SJSA1 (cell line): ENCODE data around the gene TFAP2E. TPM values are rescaled to one million over a fixed set of nuclear protein-coding genes. Genes with fewer than 3 reads are reported as not detected.

Experiments
- DNase-seq, 2 experiments: peaks; one replicate each; pipeline ENCODE4 v3.0.0-alpha.2; 2015 to 2020; ENCODE audit warnings: low spot score in 2 of 2, low read depth in 1 of 2
- H3K27ac ChIP-seq: fragments of 250-450 bp; sonication (Bioruptor Pico); 2 replicates; pipeline ENCODE4 v1.5.1; 2020; ENCODE audit warnings: mild to moderate bottlenecking, moderate library complexity
- H3K27me3 ChIP-seq: fragments of 250-450 bp; sonication (Bioruptor Pico); replicated peaks from 2 replicates; pipeline ENCODE4 v1.5.1; 2020; ENCODE audit warnings: mild to moderate bottlenecking, moderate library complexity
- H3K36me3 ChIP-seq: fragments of 250-450 bp; sonication (Bioruptor Pico); 2 replicates; pipeline ENCODE4 v1.5.1; 2020; ENCODE audit warnings: mild to moderate bottlenecking
- H3K4me1 ChIP-seq: fragments of 250-450 bp; sonication (Bioruptor Pico); replicated peaks from 2 replicates; pipeline ENCODE4 v1.6.1; 2021; ENCODE audit warnings: mild to moderate bottlenecking
- H3K4me3 ChIP-seq: fragments of 250-450 bp; sonication (Bioruptor Pico); 2 replicates; pipeline ENCODE4 v1.5.1; 2020; ENCODE audit warnings: mild to moderate bottlenecking
- H3K9me3 ChIP-seq: fragments of 250-450 bp; sonication (Bioruptor Pico); replicated peaks from 2 replicates; pipeline ENCODE4 v1.5.1; 2020; ENCODE audit warnings: mild to moderate bottlenecking
- total RNA-seq: library from RNA; depleted of rRNA; stranded (reverse); fragments of >200 nt; shearing (Covaris generic); gene quantifications from 2 replicates; pipeline ENCODE4 v1.2.3, GENCODE V29; 2014

Gene TFAP2E
- total RNA-seq, 1 experiment from 2014 or later = not detected

DNA sequence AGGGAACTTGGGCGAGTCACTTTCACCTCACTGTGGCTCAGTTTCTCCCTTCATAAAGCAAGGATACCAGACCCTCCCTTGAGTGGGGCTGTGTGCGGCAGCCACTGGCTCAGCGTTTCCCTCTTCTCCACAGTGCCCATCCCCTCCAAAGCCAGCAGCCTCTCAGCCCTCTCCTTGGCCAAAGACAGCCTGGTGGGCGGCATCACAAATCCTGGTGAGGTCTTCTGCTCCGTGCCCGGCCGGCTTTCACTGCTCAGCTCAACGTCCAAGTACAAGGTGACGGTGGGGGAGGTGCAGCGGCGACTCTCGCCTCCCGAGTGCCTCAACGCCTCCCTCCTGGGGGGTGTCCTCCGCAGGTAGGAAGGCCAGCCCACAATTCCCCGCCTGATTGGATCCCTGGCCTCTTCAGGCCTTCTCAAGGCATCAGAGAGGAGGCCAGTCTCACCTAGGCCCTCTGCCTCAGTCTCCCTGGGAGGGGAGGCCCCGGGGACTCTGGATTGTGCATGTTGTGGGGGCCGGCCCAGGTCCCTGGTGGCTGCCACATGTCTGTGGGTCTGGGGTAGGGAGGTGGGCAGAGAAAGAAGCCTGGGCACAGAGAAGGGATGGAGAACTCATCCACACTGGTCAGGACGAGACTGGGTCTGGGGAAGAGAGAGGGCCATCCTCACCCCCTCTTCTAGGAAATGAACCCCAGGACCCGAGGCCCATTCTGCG lies 15.2 kb downstream of the TFAP2E start:
- no peaks in the 10 kb centered on the region for H3K27me3 ChIP-seq
- no peaks in the 10 kb centered on the region for H3K9me3 ChIP-seq
- H3K36me3 ChIP-seq = no peaks in the 10 kb centered on the region
- DNase-seq = no peak
- no peak overlapping the region for H3K4me3 ChIP-seq
- H3K27ac ChIP-seq = no peak overlapping the region
- no peaks in the 10 kb centered on the region for H3K4me1 ChIP-seq

DNA sequence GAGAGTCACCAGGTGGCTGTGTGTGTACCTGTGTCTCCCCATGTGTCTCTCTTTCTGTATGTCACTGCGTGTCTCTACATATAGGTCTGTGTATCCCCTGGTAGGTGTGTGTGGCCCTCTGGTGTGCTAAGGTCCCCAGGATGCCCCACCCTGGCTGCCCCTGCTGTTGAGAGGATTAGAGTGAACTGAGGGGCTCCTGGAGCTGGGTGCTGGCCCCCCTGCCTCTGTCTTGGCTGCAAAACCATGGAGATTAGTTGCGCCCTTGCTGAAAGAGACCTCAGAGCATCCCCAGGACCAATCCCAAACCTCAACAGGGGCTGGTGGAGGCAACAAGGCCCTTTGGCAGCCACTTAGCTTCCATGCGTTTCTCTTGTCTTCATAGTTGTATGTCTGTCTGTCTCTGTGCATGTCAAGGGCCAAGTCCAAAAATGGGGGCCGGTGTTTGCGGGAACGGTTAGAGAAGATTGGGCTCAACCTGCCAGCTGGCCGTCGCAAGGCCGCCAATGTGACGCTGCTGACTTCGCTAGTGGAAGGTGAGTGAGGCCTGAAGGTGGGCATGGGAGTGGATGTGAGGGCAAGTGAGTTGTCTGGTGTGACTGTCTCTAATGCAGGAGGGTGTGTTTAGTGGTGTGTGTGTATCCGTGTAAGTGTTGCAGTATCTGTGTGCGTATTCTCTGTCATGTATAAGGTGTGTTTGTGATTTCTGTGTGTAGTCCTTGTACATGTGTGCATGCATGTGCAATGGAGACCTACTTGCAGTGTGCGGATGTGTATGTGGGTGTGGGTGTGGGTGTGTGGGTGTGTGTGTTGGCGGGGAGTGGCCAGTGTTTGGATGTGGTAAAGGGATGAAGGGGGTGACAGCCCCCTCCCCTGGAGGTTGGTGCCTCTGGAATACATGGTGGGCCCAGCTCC lies 16.7 kb downstream of the TFAP2E start:
- no peaks in the 10 kb centered on the region for H3K9me3 ChIP-seq
- H3K27ac ChIP-seq = no peak overlapping the region
- H3K27me3 ChIP-seq = no peaks in the 10 kb centered on the region

DNA sequence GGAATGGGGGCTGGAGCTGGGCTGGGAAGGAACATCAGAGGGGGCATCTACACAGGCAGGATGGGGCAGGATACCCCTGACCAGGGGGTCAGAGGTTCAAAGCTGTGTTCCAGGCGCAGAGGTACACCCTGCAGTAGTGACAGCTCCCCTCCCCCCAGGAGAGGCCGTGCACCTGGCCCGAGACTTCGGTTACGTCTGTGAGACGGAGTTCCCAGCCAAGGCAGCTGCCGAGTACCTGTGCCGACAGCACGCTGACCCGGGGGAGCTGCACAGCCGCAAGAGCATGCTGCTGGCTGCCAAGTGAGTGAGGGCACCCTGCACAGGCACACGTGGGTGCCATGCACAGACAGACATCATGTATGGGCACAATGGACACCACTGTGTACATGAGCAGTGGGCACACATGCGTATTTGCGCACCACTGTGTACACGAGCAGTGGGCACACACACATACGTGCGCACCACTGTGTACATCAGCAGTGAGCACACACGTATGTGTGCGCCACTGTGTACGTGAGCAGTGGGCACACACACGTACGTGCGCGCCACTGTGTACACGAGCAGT lies 17.4 kb downstream of the TFAP2E start:
- no peak overlapping the region for H3K27ac ChIP-seq
- H3K36me3 ChIP-seq = no peaks in the 10 kb centered on the region
- no peak overlapping the region for H3K4me3 ChIP-seq
- H3K27me3 ChIP-seq = no peaks in the 10 kb centered on the region
- no peaks in the 10 kb centered on the region for H3K4me1 ChIP-seq
- DNase-seq = no peak
- H3K9me3 ChIP-seq = no peaks in the 10 kb centered on the region

More for the DNA sequence above, 16.7 kb downstream of the TFAP2E start:
- Histone ChIP-seq H3K36me3 (no peaks in the 10 kb centered on the region), H3K4me1 (no peaks in the 10 kb centered on the region), H3K4me3 (no peak overlapping the region)
- no peak for DNase-seq

DNA sequence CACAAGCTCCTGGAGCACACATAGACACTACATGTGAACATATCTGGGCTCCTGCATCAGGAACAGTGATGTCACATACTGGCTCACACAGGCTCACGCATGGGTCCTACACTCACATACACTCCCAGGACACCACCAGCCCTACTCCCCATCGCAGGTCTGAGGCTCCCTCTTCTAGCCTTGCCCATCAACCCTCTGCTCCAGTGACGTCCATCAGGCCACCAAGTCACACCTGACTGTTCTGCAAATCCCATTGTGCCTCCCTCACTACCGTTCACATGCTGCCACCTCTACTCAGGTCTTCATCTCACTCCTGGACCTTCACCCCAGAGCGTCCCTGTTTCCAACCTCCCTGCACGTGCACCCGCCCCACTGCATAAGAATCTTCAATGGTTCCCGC lies 18.1 kb downstream of the TFAP2E start:
- no peak for DNase-seq
- Histone ChIP-seq H3K4me1 (no peaks in the 10 kb centered on the region), H3K4me3 (no peak overlapping the region), H3K36me3 (peaks cover 5% of the 10 kb centered on the region; the same call in 1 of the 2 replicates), H3K9me3 (no peaks in the 10 kb centered on the region), H3K27ac (no peak overlapping the region), H3K27me3 (no peaks in the 10 kb centered on the region)

DNA sequence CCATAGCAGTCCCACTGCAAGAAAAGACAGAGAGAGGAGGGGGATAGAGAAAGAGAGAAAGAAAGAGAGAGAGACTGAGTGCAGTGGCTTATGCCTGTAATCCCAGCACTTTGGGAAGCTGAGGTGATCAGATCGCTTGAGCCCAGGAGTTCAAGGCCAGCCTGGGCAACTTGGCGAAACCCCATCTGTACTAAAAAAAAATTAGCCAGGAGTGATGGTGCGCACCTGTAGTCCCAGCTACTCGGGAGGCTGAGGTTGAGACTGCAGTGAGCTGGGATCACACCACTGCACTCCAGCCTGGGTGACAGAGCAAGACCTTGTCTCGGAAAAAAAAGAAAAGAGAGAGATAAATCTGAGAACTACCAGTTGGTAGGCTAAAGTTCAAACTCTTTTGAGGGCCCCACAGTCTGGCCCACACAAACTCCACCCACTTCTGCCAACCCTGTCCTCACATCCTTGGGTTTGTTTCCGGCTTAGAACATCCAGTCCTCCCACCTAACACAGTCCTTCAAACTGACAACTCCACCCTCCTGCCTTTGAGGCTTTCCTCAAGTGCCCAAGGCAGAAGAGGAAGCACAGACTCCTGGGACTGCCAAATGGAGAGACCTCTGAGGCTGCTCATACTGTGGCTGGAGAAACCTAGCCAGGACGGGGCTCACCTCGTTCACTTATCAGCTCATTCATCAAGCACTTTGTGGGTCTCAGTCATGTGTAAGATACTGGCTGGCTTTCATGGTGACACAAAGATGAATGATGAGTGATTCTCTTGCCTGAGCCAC lies 20.1 kb downstream of the TFAP2E start:
- Histone ChIP-seq H3K27me3 (no peaks in the 10 kb centered on the region), H3K4me1 (no peaks in the 10 kb centered on the region), H3K4me3 (no peak overlapping the region), H3K36me3 (peaks cover 18% of the 10 kb centered on the region), H3K27ac (no peak overlapping the region), H3K9me3 (no peaks in the 10 kb centered on the region)
- DNase-seq = no peak

DNA sequence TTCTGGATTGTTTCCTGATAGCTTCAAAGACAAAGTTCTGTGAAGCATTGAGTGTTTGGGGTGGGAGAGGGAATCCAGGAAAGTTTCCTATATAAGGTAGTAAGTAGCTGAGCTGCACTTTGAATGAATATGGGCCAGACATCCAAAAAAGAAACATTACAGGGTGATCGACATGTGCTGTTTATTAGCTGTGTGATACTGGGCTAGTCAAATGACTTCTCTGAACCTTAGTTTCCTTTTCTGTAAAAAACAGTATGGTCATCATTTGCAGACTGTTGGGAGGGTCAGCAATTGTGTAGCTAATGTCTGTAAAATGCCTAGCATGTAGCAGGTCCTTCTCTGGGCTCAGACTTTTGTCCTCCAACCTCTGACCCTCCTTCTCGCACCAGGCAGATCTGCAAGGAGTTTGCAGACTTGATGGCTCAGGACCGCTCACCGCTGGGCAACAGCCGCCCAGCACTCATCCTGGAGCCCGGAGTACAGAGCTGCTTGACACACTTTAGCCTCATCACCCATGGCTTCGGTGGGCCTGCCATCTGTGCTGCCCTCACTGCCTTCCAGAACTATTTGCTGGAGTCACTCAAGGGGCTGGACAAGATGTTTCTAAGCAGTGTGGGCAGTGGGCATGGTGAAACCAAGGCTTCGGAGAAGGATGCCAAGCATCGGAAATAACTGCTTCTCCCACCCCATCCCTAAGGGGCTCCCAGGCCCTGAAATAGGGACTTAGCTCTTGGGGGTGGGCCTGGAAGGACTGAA lies 21.1 kb downstream of the TFAP2E start:
- Histone ChIP-seq H3K9me3 (no peaks in the 10 kb centered on the region), H3K36me3 (peaks cover 25% of the 10 kb centered on the region), H3K27ac (no peak overlapping the region), H3K27me3 (no peaks in the 10 kb centered on the region), H3K4me1 (no peaks in the 10 kb centered on the region), H3K4me3 (no peak overlapping the region)
- DNase-seq = no peak

DNA sequence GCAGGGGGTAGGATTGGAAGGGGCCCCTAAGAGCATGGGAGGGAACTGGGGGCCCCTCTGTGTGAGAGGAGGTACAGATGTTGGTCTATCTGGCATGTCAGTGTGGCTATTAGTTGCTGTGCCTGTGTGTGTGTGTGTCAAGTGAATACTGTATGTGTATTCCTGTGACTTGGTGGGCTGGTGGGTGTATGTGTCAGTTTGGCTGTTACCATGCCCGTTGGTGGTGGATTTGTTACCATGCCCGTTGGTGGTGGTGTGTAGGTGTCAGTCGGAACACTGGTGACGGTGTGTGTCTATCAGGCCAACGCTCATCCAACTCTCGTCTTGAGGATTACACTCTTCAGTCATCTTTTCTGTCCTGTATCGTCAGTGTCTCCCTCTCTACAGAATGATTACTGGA lies 22.6 kb downstream of the TFAP2E start:
- Histone ChIP-seq H3K27ac (no peak overlapping the region), H3K36me3 (peaks cover 40% of the 10 kb centered on the region), H3K4me3 (no peak overlapping the region), H3K9me3 (no peaks in the 10 kb centered on the region), H3K4me1 (no peaks in the 10 kb centered on the region), H3K27me3 (no peaks in the 10 kb centered on the region)
- no peak for DNase-seq

DNA sequence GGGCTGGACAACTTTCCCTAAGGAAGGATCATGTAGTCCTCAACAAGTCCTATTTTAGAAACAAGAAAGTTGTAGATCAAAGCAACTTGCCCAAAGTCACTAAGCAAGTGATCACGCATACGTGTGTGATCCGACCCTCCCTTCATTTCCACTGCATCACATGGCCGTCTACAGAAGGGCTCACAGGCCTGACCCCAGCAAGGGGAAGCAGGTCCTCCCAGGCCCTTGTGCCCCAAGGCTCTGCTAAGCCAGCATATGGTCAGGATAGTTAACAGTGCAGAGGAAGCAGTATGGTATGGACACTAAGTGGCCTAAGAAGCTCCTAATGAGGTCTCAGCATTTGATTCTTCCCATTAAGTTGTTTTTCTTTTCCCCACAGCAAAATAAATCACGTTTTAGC lies 24.8 kb downstream of the TFAP2E start:
- no peaks in the 10 kb centered on the region for H3K9me3 ChIP-seq
- H3K27me3 ChIP-seq = no peaks in the 10 kb centered on the region
- peaks cover 58% of the 10 kb centered on the region for H3K36me3 ChIP-seq
- no peak overlapping the region for H3K4me3 ChIP-seq
- no peak overlapping the region for H3K27ac ChIP-seq
- no peaks in the 10 kb centered on the region for H3K4me1 ChIP-seq
- no peak for DNase-seq

DNA sequence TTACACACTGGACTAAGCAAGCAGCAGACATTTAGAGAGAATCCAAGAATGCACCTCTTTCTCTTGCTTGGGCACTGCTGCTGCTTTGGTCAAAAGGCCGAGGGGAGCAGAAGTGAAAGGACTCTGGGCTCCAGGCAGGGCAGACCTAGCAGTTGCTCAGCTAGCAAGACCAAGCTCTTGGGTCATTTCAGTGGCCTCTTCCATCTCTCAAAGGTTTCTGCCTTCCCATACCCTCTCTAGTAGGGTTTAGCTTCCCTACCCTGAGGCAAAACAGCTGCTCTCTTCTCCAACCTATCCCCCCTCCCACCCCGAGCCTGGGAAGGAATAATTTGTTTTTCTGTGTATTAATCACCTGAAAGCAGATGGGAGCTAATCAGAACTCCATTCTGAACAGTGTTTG lies 25.8 kb downstream of the TFAP2E start:
- H3K4me1 ChIP-seq = no peaks in the 10 kb centered on the region
- H3K36me3 ChIP-seq = peaks cover 67% of the 10 kb centered on the region
- no peak for DNase-seq
- no peaks in the 10 kb centered on the region for H3K9me3 ChIP-seq
- H3K4me3 ChIP-seq = no peak overlapping the region
- H3K27me3 ChIP-seq = no peaks in the 10 kb centered on the region
- no peak overlapping the region for H3K27ac ChIP-seq

DNA sequence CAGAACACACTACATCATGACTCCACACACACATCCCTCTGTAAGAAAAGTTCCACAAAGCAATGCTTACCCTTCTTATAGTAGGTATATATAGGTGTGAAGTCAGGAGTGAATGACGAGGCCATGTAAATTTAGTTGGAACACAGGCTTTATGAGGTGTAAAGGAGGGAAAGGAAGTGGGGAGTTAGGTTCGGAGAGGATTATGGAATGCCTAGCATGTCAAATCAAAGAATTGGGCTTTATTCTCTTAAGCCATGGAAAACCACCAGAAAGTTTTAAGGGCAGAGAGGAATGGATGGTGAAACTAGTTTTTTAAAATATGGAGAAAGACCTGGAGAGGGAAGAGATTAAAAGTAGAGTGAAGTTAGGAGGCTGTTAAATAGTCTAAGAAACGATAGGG lies 26.3 kb downstream of the TFAP2E start:
- no peak for DNase-seq
- Histone ChIP-seq H3K4me3 (no peak overlapping the region), H3K9me3 (no peaks in the 10 kb centered on the region), H3K27me3 (no peaks in the 10 kb centered on the region), H3K36me3 (peaks cover 71% of the 10 kb centered on the region), H3K4me1 (peaks cover 4% of the 10 kb centered on the region; the same call in 1 of the 2 replicates), H3K27ac (no peak overlapping the region)

DNA sequence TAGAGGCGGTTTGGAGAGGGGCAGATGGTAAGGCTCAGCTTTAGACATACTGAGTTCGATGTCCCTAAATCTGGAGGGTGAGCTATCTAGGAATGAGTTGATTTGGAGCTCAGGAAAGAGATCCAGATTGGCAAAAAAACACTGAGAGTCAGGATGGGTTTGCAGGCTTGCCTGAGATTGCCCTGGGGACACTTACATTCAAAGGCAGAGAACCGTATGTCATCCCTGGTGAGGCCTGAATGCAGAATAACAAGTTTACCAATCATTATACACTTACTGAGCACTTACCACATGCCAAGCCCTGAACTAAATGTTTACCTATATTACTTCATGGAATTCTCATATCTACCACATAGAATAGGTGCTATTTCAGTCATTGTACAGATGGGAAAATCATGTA lies 27.5 kb downstream of the TFAP2E start:
- peaks cover 82% of the 10 kb centered on the region for H3K36me3 ChIP-seq
- DNase-seq = no peak
- no peak overlapping the region for H3K4me3 ChIP-seq

DNA sequence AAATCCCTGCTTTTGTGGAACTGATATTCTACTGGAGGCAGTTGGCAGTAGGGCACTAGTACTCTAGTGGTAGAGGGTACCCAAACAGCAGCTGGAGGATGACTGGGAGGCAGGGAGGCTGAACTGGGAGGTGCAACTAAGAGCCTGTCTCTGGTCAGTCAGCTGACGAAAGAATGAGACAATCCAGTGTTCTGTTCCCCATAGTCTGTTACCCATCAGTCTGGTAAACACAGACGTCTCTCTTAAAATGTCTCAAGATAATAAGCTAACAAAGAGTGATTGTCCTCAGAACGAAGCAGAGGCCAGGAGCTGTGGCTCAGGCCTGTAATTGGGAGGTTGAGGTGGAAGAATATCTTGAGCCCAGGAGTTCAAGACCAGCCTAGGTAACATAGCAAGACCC lies 30.4 kb downstream of the TFAP2E start:
- H3K4me3 ChIP-seq = no peak overlapping the region
- H3K9me3 ChIP-seq = no peaks in the 10 kb centered on the region
- DNase-seq = no peak
- H3K36me3 ChIP-seq = peaks cover 84% of the 10 kb centered on the region
- H3K27ac ChIP-seq = no peak overlapping the region
- peaks cover 36% of the 10 kb centered on the region for H3K4me1 ChIP-seq
- H3K27me3 ChIP-seq = no peaks in the 10 kb centered on the region

More for the DNA sequence above, 27.5 kb downstream of the TFAP2E start:
- no peak overlapping the region for H3K27ac ChIP-seq
- H3K27me3 ChIP-seq = no peaks in the 10 kb centered on the region
- H3K9me3 ChIP-seq = no peaks in the 10 kb centered on the region
- H3K4me1 ChIP-seq = peaks cover 14% of the 10 kb centered on the region

DNA sequence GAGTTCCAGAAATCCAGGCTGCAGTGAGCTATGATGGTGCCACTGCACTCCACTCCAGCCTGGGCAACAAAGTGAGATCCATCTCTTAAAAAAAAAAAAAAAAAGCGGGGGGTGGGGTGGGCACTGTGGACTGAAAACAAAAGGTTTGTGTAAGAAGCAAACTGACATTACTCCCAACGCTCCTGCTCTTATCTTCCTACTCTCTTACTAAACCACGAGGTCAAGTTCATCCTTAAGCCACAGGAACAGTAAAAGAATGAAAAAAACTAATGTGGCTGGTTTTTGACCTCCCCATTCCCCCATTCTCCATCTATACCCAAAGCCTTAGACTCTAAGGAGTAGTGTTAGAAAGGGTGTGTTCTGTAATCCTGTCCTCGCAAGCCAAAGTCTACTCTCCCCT lies 30.8 kb downstream of the TFAP2E start:
- no peak for DNase-seq
- Histone ChIP-seq H3K27ac (no peak overlapping the region), H3K4me3 (no peak overlapping the region), H3K36me3 (peaks cover 85% of the 10 kb centered on the region), H3K27me3 (no peaks in the 10 kb centered on the region), H3K4me1 (peaks cover 36% of the 10 kb centered on the region), H3K9me3 (no peaks in the 10 kb centered on the region)
